Measurements from ENCODE around the gene ZNF732.
"Not testable (repeated sequence)": the region's sequence is repeated elsewhere in the genome, so short reads cannot be mapped to it uniquely, and the experiment has no call there.

The ZNF732 gene

DNA sequence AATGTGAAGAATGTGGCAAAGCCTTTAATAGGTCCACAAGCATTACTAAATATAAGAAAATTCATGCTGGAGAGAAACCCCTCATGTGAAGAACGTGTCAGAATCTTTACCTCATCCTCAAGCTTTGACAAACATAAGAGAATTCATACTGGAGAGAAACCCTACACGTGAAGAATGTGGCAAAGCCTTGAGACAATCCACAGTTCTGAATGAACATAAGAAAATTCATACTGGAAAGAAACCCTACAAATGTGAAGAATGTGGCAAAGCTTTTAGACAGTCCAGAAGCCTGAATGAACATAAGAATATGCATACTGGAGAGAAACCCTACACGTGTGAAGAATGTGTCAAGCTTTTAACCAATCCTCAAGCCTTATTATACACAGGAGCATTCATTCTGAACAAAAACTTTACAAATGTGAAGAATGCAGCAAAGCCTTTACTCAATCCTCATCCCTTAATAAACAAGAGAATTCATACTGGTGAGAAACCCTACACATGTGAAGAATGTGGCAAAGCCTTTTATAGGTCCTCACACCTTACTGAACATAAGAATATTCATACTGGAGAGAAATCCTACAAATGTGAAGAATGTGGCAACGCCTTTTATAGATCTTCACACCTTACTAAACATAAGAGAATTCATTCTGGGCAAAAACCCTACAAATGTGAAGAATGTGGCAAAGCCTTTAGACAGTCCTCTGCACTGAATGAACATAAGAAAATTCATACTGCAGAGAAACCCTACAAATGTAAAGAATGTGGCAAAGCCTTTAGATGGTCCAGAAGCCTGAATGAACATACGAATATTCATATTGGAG lies 51.1 kb downstream of the ZNF732 start:
- DNase-seq = no peak

GRCh38 chr4:252065-252601 lies 53.1 kb downstream of the ZNF732 start:
- DNase-seq = no peak

- DNase-seq = peak; percentile 34
Measured at GRCh38 chr4:244471-244870, 60.8 kb downstream of the ZNF732 start.

GRCh38 chr4:243426-243825 lies 61.8 kb downstream of the ZNF732 start:
- DNase-seq = no peak

- DNase-seq = peak; percentile 58
Measured at GRCh38 chr4:242121-242848, 63.0 kb downstream of the ZNF732 start.

DNA sequence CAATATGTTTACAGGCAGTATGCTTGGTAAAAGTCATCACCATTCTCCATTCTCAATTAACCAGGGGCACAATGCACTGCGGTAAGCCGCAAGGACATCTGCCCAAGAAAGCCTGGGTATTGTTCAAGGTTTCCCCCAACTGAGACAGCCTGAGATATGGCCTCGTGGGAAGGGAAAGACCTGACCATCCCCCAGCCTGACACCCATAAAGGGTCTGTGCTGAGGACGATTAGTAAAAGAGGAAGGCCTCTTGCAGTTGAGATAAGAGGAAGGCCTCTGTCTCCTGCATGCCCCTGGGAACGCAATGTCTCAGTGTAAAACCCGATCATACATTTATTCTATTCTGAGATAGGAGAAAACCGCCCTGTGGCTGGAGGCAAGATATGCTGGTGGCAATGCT lies 63.9 kb downstream of the ZNF732 start:
- not testable (repeated sequence) for DNase-seq

GRCh38 chr4:236028-236427 lies 69.2 kb downstream of the ZNF732 start:
- no peak for DNase-seq

- no peak for DNase-seq
Measured at GRCh38 chr4:234178-234577, 71.1 kb downstream of the ZNF732 start.

- DNase-seq = no peak
Measured at GRCh38 chr4:223913-224497, 81.3 kb downstream of the ZNF732 start.
